Measurements from ENCODE around the gene EHD2.

EHD2 gene

GRCh38 chr19:47693489-47693888 lies 19.7 kb upstream of the EHD2 start:
- 0 out of 2 replicates have a peak, but pooled peaks have one; percentile 16 for TF ChIP-seq CTCF (conservative IDR thresholded peaks at IDR 0.05)
- H3K27ac ChIP-seq: peak overlapping the region; percentile 14; the same call in 1 of the 2 replicates

GRCh38 chr19:47693903-47694302 lies 19.3 kb upstream of the EHD2 start:
- TF ChIP-seq CTCF (conservative IDR thresholded peaks at IDR 0.05): no peak
- peak overlapping the region; percentile 14; the same call in 1 of the 2 replicates for H3K27ac ChIP-seq

- TF ChIP-seq CTCF (conservative IDR thresholded peaks at IDR 0.05): no peak
- H3K27ac ChIP-seq: peak overlapping the region; percentile 9; the same call in 1 of the 2 replicates
Measured at GRCh38 chr19:47694466-47695273, 18.6 kb upstream of the EHD2 start.

- no peak for TF ChIP-seq CTCF (conservative IDR thresholded peaks at IDR 0.05)
Measured at GRCh38 chr19:47695533-47696262, 17.5 kb upstream of the EHD2 start.

GRCh38 chr19:47696635-47697034 lies 16.6 kb upstream of the EHD2 start:
- TF ChIP-seq CTCF (conservative IDR thresholded peaks at IDR 0.05): no peak
- H3K27ac ChIP-seq: peak overlapping the region; percentile 66; the same call in 1 of the 2 replicates

More at GRCh38 chr19:47695533-47696262, 17.5 kb upstream of the EHD2 start:
- H3K27ac ChIP-seq: peak overlapping the region; percentile 9; the same call in 1 of the 2 replicates

- TF ChIP-seq CTCF (conservative IDR thresholded peaks at IDR 0.05): peak; percentile 99
- H3K27ac ChIP-seq: peak overlapping the region; percentile 66
Measured at GRCh38 chr19:47697863-47698609, 15.2 kb upstream of the EHD2 start.
